ENCODE data around the gene TPPP2.
A peak's percentile ranks its signal among the peaks of the same experiment; 100 is the strongest.

Gene TPPP2

GRCh38 chr14:21017528-21018245, 12.3 kb upstream of the TPPP2 start:
- DNase-seq = no peak

- DNase-seq = no peak
Observed at GRCh38 chr14:21018286-21018685, 11.7 kb upstream of the TPPP2 start.

- DNase-seq = no peak
Observed at GRCh38 chr14:21018781-21019180, 11.2 kb upstream of the TPPP2 start.

- no peak for DNase-seq
Observed at GRCh38 chr14:21019366-21019765, 10.7 kb upstream of the TPPP2 start.

- DNase-seq = no peak
Observed at GRCh38 chr14:21020977-21021545, 9.0 kb upstream of the TPPP2 start.

GRCh38 chr14:21022686-21023085, 7.3 kb upstream of the TPPP2 start:
- no peak for DNase-seq

GRCh38 chr14:21023174-21023573, 6.8 kb upstream of the TPPP2 start:
- DNase-seq = no peak

- peak; percentile 14 for DNase-seq
Observed at GRCh38 chr14:21023817-21024584, 6.0 kb upstream of the TPPP2 start.

GRCh38 chr14:21024585-21025370, 5.2 kb upstream of the TPPP2 start, which contains the start of gene NDRG2:
TSS of gene NDRG2 (minus strand) at chr14:21025061. CDS start at chr14:21023315, 1,746 bp downstream.
- peak; percentile 51 for DNase-seq

- no peak for DNase-seq
Observed at GRCh38 chr14:21025371-21026273, 4.4 kb upstream of the TPPP2 start.

GRCh38 chr14:21026274-21026987, 3.6 kb upstream of the TPPP2 start:
- no peak for DNase-seq

GRCh38 chr14:21026988-21027315, 3.1 kb upstream of the TPPP2 start:
- DNase-seq = no peak

GRCh38 chr14:21030531-21030930, 514 bp downstream of the TPPP2 start:
- DNase-seq = no peak

GRCh38 chr14:21032326-21033132, 2.5 kb downstream of the TPPP2 start:
- DNase-seq = no peak

- DNase-seq = no peak
Observed at GRCh38 chr14:21033133-21033698, 3.2 kb downstream of the TPPP2 start.

GRCh38 chr14:21034707-21035106, 4.7 kb downstream of the TPPP2 start, which contains the start of gene RNASE13:
TSS of gene RNASE13 (minus strand) at chr14:21034807. CDS start at chr14:21034288, 519 bp downstream.
- DNase-seq = no peak

- no peak for DNase-seq
Observed at GRCh38 chr14:21036751-21037150, 6.7 kb downstream of the TPPP2 start.

GRCh38 chr14:21037156-21037555, 7.1 kb downstream of the TPPP2 start:
- DNase-seq = no peak

- DNase-seq = no peak
Observed at GRCh38 chr14:21038441-21039422, 8.7 kb downstream of the TPPP2 start.

Measured in activated CD4-positive, alpha-beta T cell treated with anti-CD3 and anti-CD28 coated beads, Interleukin-2, Interleukin-6, amounts not matched to agents 100 ng/mL and 50 ng/mL, durations not matched to agents 16 hours and 8 hours (primary cell).